ENCODE results near the gene TBKBP1.

The TBKBP1 gene, protein sequence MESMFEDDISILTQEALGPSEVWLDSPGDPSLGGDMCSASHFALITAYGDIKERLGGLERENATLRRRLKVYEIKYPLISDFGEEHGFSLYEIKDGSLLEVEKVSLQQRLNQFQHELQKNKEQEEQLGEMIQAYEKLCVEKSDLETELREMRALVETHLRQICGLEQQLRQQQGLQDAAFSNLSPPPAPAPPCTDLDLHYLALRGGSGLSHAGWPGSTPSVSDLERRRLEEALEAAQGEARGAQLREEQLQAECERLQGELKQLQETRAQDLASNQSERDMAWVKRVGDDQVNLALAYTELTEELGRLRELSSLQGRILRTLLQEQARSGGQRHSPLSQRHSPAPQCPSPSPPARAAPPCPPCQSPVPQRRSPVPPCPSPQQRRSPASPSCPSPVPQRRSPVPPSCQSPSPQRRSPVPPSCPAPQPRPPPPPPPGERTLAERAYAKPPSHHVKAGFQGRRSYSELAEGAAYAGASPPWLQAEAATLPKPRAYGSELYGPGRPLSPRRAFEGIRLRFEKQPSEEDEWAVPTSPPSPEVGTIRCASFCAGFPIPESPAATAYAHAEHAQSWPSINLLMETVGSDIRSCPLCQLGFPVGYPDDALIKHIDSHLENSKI

DNA sequence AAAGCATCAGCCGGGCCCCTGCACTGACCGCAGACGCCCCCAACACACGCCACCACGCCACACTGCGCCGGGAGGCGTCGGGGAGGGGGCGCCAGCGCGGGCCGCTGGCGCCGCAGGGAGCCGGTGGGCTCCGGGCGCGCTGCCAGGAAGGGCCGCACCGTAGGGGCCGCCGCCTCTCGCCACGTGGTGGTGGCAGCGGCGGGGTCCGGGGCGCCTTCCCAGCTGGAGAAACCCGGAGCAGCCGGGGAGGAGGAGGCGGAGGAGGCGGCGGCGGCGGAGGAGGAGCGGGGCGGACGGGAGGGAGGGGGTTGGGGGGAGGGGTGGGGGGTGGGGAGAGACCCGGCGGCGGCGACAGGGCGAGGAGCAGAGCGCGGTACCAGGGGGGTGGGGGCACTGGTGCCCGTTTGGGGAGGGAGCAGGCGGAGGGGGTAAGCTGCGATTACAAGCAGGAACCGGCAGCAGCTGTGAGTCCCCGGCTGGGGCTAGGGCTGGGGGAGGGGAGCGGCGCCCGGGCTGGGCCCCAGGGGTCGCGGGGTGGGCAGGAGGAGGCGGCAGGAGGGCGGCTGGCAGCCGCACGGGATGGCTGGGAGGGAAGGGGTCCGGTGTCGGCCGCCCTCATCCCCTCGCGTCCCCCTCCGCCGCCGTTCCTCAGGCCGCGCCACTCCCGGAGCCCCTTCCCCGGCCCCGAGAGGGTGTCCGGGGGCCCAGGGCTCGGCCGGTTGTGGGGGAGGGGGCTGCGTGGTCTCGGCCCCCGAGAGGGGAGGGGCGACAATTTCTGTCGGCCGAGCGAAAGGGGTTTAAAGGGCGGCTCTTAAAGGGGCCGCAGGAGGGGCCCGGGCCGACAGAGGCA, at the start of gene TBKBP1:
TSS of gene TBKBP1 (plus strand) at position 431 of the 850 bp plus-strand sequence. CDS start 1,952 bp downstream, outside the sequence.
- no peak for DNase-seq

DNA sequence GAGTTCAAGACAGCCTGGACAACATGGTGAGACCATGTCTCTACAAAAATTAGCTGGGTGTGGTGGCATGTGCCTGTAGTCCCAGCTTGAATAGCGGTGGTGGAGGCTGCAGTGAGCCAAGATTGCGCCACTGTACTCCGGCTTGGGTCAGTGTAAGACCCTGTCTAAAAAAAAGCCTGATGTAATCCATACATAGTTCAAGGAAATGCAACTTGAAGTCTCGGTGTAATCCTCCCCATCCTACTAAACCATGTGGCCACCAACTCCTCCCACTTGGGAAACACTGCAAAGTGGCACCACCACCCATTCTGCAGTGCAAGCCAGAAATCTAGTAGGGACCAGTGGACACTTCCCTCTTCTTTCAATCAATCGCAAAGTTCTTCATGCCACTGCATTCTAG, 49.6 kb upstream of the TBKBP1 start:
- DNase-seq, result no peak

DNA sequence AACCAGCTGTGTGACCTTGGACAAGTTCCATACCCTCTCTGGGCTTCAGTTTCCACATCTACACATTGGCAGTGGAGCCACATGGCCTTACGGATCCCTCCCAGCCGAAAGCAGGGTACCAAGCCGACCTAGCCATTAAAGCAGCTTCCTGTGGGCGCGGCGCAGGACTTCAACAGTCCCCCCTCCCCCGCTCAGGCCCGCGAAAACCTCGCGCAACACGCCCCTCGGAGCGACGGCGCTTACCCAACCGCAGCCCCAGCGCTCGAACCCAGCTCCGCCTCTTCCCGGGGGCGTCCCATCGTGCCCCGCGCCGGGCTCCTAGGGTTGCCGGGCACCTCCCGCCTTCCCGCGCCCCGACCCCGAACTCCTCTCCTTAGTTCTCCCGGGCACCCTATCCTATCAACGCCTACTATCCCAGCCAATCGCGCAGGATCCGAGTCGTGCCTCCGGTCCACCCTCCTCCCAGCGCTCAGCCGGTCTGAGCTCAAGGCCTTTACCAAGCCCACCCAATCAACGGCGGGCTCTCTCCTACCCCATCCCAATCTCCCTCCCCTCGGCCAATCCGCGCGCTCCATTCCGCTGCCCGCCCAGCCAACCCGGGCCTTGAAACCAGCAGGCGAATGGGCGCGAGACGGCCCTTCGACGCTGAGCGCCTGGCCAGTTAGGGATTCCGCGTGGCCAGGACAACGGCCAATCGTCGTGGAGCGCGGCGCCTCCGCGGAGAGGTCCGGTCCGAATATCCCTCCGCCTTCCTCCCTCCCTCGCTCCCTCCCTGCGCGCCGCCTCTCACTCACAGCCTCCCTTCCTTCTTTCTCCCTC, 44.6 kb upstream of the TBKBP1 start, which contains the start of gene KPNB1:
TSS of gene KPNB1 (plus strand) at position 767 of the 819 bp plus-strand sequence. CDS start 326 bp downstream, outside the sequence.
- peak; percentile 100 for DNase-seq

DNA sequence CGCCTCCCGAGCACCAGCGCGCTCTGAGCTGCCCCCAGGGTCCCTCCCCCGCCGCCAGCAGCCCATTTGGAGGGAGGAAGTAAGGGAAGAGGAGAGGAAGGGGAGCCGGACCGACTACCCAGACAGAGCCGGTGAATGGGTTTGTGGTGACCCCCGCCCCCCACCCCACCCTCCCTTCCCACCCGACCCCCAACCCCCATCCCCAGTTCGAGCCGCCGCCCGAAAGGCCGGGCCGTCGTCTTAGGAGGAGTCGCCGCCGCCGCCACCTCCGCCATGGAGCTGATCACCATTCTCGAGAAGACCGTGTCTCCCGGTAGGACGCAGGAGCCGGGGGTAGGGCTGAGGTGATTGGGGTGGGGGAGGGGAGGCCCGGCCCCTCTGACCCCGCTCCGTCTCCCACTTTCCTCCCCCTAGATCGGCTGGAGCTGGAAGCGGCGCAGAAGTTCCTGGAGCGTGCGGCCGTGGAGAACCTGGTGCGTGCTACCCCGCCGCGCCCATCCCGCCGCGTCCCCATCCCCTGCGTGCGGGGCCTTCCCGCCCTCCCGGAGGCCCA, 43.9 kb upstream of the TBKBP1 start:
- DNase-seq, result no peak

DNA sequence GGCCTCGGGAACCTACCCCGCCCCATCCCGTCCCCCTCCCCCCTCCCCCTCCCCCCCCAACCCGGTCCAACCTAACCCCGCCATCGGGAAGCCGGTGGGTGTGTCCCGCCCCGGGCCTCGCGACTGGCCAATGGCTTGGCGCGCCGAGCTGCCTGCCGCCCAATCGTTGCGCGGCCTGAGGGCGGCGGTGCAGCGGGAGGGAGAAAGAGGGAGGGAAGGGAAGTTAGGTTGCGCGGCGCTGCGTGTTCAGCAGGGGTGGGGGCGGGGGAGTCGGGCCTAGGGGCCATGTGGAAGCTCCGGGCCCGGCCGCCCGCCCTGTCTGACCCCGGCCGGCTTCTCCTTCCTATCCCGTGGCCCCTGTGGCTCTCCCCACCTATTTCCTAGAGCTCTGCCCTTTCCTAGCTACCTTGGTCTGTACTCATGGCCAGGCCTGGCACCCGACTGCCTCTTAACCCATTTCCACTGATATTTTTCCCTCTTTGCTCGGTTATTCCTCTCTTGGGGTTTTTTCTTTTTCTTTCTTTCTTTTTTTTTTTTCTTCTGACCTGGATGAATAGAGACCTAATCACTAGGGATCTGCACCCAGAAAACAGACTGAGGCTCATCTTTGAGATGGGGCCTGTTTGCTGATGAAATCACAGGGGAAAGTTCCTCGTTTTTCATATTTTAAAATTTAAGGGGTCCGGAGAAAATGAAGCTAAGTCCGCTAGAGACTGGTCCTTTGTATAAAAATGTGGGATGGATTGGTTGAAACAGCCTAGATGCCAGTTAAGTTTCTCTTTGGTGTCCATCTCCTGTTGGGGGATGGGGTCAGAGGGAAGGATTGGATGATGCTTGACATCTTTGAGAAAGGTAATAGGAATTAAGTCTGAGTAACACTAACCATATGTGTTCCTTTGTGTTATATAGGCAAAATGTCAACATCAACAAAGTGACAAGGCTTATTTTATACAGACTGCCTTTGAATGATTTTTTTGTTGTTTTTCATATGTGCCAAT, 43.1 kb upstream of the TBKBP1 start:
- peak; percentile 97 for DNase-seq

DNA sequence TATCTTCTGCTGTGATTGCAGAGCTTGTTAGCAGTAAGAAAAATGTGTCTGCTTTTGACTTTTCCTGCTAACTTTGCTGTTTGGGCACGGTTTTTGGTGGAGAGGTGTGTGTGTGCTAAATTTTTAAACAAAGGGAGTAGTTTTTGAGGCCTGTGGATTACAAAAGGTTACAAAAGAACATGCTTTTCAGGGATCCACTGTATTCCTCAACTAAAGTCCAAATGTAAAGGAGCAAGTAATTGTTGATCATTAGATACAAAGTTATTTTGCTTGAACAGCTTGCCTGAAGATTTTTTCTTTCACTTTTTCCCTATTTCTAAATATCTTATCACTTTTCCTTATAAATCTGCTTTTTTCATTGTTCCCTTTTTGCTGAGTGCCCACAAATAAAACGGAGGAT, 42.3 kb upstream of the TBKBP1 start:
- DNase-seq, result no peak

DNA sequence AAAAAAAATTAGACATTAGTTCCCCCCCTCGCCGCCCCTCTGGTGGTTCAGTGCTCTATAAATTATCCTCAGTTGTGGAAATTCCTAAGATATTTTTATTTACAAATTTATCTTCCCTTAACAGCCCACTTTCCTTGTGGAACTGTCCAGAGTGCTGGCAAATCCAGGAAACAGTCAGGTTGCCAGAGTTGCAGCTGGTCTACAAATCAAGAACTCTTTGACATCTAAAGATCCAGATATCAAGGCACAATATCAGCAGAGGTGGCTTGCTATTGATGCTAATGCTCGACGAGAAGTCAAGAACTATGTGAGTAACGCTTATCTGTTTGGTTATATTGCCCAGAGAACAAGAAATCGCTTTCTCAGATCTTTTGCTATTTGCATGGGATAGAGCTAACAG, 41.4 kb upstream of the TBKBP1 start:
- no peak for DNase-seq

DNA sequence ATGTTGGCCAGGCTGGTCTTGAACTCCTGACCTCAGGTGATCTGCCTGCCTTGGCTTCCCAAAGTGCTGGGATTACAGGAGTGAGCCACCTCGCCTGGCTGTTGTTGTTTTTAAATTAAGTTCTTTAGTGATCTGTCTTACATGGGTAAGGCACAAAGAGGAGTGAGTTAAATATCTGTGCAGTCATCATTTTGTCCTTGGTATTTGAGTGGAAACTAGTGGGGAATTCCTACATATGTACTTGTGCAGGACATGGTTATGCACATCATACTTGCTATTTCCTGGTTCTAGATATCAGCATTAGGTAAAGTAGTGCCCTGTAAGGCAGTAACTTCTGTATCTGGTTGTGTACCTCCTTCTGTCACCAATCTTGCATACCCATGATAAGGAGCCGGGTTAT, 40.5 kb upstream of the TBKBP1 start:
- DNase-seq, result no peak

DNA sequence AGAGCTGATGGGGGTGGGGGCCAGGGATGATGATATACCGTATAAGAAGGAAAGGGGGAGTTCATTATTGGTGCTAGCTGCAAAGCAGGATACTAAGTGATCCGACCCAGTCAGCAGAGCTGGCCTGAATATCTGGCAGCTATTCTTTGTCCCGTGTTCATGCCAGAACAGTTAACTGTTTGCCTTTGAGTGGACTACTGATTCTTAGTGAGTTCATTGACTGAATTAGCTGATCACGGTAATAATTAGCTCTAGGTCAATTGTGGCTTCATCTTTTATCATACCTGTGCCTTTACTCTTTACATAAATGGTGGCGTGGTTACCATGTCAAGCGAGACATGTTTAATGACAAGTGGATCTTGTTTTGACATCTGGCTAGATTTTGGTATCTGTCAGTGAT, 39.0 kb upstream of the TBKBP1 start:
- DNase-seq, result no peak

DNA sequence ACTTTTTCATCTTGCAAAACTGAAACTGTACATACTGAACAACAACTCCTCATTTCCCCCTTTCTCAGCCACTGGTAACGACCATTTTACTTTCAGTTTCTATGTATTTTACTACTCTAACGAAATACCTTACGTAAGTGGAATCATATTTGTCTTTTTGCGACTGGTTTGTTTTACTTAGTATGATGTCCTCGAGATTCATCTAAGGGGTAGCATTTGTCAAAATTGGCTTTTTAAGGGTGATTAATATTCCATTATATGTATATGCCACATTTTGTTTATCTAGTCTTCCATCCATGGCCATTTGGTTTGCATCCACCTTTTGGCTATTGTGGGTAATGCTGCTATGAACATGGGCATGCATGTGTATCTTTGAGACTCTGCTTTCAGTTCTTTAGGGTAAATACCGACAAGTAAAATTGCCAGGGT, 33.9 kb upstream of the TBKBP1 start:
- no peak for DNase-seq

DNA sequence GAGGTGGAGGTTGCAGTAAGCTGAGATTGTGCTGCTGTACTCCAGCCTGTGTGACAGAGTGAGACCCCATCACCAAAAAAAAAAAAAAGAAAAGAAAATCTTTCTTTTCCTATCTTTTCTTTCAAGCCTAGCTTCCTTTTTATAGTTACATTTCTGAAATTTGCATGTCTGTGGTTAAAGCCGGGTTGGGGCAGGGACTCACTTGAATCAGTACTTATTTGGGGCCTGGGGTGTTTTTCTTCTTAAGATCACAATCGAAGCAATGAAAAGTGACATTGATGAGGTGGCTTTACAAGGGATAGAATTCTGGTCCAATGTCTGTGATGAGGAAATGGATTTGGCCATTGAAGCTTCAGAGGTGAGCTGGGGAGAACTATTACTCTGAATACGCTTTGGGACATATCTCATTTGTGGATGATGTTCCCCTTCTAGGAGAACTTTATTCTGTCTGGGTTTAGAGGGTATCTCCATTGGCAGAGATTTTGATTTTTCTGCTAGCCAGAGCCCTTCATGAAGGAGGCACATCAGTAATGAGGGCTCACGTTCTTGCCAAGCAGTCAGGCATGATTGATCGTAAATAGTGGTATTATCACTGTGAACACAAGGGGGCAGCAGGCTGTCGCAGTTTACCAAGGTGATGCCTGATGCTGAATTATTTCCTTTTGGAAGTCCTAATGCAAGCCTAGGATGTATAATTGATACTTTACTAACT, 29.9 kb upstream of the TBKBP1 start:
- DNase-seq, result peak; percentile 59

DNA sequence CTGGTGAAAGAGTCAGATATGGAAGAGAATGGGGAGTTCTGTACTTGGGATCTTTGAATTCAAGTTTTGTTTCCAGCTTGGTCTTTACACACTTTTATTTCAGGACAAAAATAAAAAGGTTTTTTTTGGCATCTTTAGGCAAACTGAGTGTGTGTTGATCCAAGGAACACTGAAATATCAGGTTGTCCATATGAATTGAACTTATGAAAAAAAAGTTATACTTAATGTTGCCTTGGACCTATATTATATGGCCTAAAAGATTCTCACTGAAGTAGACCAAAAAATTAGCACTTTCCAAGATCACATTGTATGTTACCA, 29.4 kb upstream of the TBKBP1 start:
- no peak for DNase-seq

DNA sequence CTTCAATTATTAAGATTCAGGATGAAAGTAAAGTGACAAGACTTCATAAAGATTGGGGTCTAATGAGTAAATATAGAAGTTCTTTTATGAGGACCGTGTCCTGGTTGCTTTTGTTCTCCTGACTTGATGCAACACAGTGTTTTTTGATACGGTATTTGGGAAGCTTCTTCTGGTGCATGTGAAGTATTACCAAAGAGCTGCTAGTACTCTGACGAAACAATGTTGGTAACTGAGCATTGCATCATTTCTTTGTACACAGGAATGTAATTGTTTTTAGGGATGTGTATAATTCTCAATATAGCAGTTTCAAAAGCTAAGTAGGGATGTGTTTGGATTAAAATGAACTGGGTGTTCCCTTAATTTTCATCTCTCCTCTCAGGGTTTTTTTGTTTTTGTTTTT, 28.3 kb upstream of the TBKBP1 start:
- peak; percentile 49 for DNase-seq

DNA sequence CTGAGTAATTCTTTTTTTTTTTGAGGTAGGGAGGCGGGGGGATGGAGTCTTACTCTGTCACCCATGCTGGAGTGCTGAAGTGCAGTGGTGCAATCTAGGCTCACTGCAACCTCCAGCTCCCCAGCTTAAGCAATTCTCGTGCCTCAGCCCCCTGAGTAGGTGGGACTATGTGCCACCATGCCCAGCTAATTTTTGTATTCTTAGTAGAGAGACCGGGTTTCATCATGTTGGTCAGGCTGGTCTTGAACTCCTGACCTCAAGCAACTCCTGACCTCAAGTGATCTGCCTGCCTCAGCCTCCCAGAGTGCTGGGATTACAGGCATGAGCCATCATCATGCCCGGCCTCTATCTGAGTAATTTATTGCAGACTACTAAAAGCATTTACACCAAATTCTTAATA, 24.9 kb upstream of the TBKBP1 start:
- no peak for DNase-seq

DNA sequence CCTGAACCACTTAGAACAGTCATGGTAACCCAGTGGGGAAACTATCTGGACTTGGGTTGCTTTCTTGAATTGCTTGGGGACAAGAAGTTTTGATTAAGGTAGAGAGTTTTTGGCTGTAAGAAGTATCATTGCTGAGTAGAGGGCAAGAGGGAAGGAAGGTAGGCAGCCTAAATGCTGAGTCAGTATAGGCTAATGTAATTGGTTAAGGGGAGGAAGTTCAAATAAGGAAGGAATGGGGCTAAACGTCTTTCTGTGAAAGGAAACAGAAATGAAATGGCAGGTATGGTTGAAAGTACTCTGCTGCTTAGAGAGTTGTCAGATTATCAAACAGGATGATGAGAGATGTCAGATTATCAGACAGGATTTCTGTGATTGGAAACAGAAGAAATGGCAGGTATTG, 23.9 kb upstream of the TBKBP1 start:
- DNase-seq, result no peak

DNA sequence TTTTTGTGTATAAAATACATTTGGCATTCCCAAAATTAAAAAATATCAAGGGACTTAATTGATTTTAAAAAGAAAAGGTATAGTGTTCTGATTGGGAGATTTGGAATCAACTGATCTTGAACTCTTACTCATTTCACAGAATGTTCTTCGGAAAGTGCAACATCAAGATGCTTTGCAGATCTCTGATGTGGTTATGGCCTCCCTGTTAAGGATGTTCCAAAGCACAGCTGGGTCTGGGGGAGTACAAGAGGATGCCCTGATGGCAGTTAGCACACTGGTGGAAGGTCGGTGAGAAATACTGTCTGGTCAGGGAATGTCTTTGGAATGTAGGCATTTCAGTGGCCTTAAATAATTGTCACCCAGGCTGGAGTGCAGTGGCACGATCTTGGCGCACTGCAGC, 19.5 kb upstream of the TBKBP1 start:
- no peak for DNase-seq

DNA sequence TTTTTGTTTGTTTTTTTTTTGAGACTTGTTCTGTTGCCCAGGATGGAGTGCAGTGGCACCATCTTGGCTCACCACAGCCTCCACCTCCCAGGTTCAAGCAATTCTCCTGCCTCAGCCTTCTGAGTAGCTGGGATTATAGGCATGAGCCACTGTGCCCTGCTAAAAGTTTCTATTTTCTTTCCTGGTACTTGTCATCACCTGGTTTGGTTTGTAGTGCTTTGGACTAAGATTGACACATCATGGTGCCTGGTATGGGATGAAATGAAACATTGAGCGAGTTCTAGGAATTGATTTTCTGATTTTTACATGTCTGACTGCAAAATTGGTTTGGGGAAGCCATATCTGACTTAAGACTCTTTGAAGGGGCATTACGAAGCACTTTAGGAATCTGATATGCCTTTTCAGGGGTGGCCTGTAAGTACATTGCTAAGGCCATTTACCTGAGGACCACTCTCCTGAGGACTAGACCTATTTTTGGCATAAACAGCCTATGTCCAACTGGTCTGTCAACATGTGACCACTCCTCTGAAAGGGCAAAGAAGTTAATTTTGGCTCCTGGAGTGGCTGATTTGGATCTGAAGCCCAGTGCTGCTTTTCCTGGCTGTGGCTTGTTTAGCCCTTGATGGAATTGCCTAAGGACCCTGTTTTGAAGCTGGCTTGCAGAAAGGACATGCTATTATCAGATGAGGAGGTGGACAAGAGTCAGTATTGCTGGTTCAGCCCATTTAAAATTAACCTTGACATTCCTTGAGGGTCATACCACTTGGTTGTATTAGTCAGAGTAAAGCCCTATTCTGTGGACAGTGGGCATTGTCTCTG, 18.4 kb upstream of the TBKBP1 start:
- no peak for DNase-seq

DNA sequence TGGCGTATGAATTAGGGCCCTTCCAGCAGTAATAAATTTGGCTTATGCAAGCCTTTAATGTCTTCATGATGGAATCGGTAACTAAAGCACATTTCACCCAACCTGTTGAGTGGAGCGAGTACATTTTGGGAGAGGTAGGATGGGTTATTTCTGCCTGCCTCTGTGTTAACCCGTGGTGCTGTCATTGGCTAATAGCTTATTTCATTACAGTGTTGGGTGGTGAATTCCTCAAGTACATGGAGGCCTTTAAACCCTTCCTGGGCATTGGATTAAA, 17.8 kb upstream of the TBKBP1 start:
- DNase-seq, result no peak

DNA sequence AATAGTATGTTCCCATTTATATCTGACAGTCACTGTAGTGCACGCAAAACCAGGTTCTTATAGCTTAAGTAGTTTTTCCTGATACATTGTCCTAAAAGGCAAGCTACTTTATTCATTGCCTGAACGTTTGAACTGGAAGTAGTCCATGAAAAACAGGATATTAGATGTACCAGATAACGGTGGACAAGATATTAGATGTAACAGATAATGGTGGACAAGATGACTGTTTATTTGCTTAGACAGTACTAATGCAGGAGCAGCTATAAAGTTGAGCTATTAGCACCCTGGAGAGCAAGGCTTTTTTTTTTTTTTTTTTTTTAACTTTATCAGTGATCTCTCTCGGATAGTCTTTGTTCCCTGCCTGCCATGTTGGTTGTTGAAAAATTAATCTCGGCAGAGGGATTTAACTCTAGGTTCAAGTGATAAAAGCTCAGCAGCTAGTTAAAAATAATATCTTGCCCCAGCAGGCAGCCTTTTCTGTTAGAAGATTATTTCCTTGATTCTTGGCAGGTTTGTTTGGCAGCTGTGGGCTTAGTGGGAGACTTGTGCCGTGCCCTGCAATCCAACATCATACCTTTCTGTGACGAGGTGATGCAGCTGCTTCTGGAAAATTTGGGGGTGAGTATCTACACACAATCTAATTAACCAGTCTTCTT, 17.3 kb upstream of the TBKBP1 start:
- DNase-seq, result no peak

Measured in HCEC 1CT (cell line).